Astrocyte of the hippocampus (primary cell): ENCODE results near the gene BHMT2.

ENCODE experiments used
- DNase-seq: peaks from one replicate; pipeline ENCODE4 v3.0.0; 2011; ENCODE audit warnings: low read depth, low spot score

Gene BHMT2

GRCh38 chr5:79069488-79070349 lies at the start of gene BHMT2, which contains the start of gene DMGDH:
BHMT2 (plus strand) TSS chr5:79069767; CDS start chr5:79069783, 16 bp downstream.
DMGDH (minus strand) TSS chr5:79069674; CDS start chr5:79069620, 54 bp downstream.
- peak; percentile 67 for DNase-seq

GRCh38 chr5:79020861-79021561 lies 48.6 kb upstream of the BHMT2 start:
- peak; percentile 88 for DNase-seq

GRCh38 chr5:79021753-79022152 lies 47.8 kb upstream of the BHMT2 start:
- DNase-seq, result no peak

GRCh38 chr5:79022771-79023170 lies 46.8 kb upstream of the BHMT2 start:
- DNase-seq, result no peak

GRCh38 chr5:79023348-79023747 lies 46.2 kb upstream of the BHMT2 start:
- DNase-seq, result no peak

GRCh38 chr5:79023947-79024346 lies 45.6 kb upstream of the BHMT2 start:
- no peak for DNase-seq

GRCh38 chr5:79025054-79025472 lies 44.5 kb upstream of the BHMT2 start:
- peak; percentile 85 for DNase-seq

- no peak for DNase-seq
Measured at GRCh38 chr5:79030663-79031484, 38.7 kb upstream of the BHMT2 start.

- DNase-seq, result no peak
Measured at GRCh38 chr5:79031485-79031867, 38.1 kb upstream of the BHMT2 start.

GRCh38 chr5:79032031-79032695 lies 37.4 kb upstream of the BHMT2 start:
- peak; percentile 32 for DNase-seq

- DNase-seq, result no peak
Measured at GRCh38 chr5:79032782-79033181, 36.8 kb upstream of the BHMT2 start.

GRCh38 chr5:79035237-79035636 lies 34.3 kb upstream of the BHMT2 start:
- no peak for DNase-seq

- DNase-seq, result no peak
Measured at GRCh38 chr5:79036769-79037168, 32.8 kb upstream of the BHMT2 start.

GRCh38 chr5:79042188-79042587 lies 27.4 kb upstream of the BHMT2 start:
- no peak for DNase-seq

GRCh38 chr5:79047199-79047598 lies 22.4 kb upstream of the BHMT2 start:
- no peak for DNase-seq

- DNase-seq, result no peak
Measured at GRCh38 chr5:79048437-79048836, 21.1 kb upstream of the BHMT2 start.

GRCh38 chr5:79050498-79050897 lies 19.1 kb upstream of the BHMT2 start:
- DNase-seq, result no peak

- DNase-seq, result no peak
Measured at GRCh38 chr5:79053321-79053720, 16.2 kb upstream of the BHMT2 start.

- no peak for DNase-seq
Measured at GRCh38 chr5:79055017-79055416, 14.6 kb upstream of the BHMT2 start.

GRCh38 chr5:79056847-79057246 lies 12.7 kb upstream of the BHMT2 start:
- no peak for DNase-seq

- DNase-seq, result no peak
Measured at GRCh38 chr5:79059674-79060073, 9.9 kb upstream of the BHMT2 start.
